GM12878 (cell line): ENCODE measurements around the gene MORC3. TPM values are rescaled to one million over a fixed set of nuclear protein-coding genes. Genes with fewer than 3 reads are reported as not detected.

Experiments used
- BCL11A ChIP-seq: IDR thresholded peaks from 2 replicates; pipeline ENCODE4 v1.6.1; 2011; ENCODE audit warnings: low read depth, low read length
- CHD2 ChIP-seq: IDR thresholded peaks from 2 replicates; pipeline ENCODE4 v1.6.1; 2011; ENCODE audit warnings: low read depth, low read length, improper control_type of control experiment, borderline replicate concordance
- DPF2 ChIP-seq: fragments of 450-650 bp; IDR thresholded peaks from 2 replicates; pipeline ENCODE4 v1.6.1; 2017; ENCODE audit warnings: mild to moderate bottlenecking
- EED ChIP-seq: sonication (generic); IDR thresholded peaks from 2 replicates; pipeline ENCODE4 v1.6.1; 2016; ENCODE audit warnings: antibody characterized with exemption, low read depth
- EP300 ChIP-seq, 2 experiments: fragments of 150-350 bp in 1 of 2; IDR thresholded peaks; 2 replicates each; pipeline ENCODE4 v1.6.1; 2011 to 2012; ENCODE audit warnings: low read depth in 2 of 2, low read length in 2 of 2, borderline replicate concordance in 1 of 2, improper control_type of control experiment in 1 of 2, inconsistent platforms in 1 of 2; ENCODE audit not compliant: control insufficient read depth in 1 of 2
- HDAC2 ChIP-seq: fragments of 200-600 bp; sonication (generic); IDR thresholded peaks from 2 replicates; pipeline ENCODE4 v1.6.1; 2017
- HDGF ChIP-seq: fragments of 450-650 bp; IDR thresholded peaks from 2 replicates; pipeline ENCODE4 v1.6.1; 2016; ENCODE audit warnings: antibody characterized with exemption
- MEF2A ChIP-seq: IDR thresholded peaks from 2 replicates; pipeline ENCODE4 v1.6.1; 2011; ENCODE audit warnings: low read depth, mild to moderate bottlenecking, low read length, moderate library complexity; ENCODE audit not compliant: insufficient read depth
- MTA3 ChIP-seq: IDR thresholded peaks from 2 replicates; pipeline ENCODE4 v1.6.1; 2012; ENCODE audit warnings: low read length, inconsistent platforms, borderline replicate concordance
- RAD51 ChIP-seq: fragments of 450-650 bp; IDR thresholded peaks from 2 replicates; pipeline ENCODE4 v1.6.1; 2016; ENCODE audit warnings: moderate library complexity, mild to moderate bottlenecking, inconsistent platforms
- SMARCA5 ChIP-seq: fragments of 450-650 bp; IDR thresholded peaks from 2 replicates; pipeline ENCODE4 v1.6.1; 2017; ENCODE audit warnings: mild to moderate bottlenecking
- SMC3 ChIP-seq: IDR thresholded peaks from 2 replicates; pipeline ENCODE4 v1.6.1; 2011; ENCODE audit warnings: low read length, improper control_type of control experiment, borderline replicate concordance
- SPI1 ChIP-seq: IDR thresholded peaks from 2 replicates; pipeline ENCODE4 v1.6.1; 2011; ENCODE audit warnings: low read depth, mild to moderate bottlenecking, low read length, moderate library complexity, borderline replicate concordance; ENCODE audit not compliant: insufficient read depth
- STAT3 ChIP-seq: IDR thresholded peaks from 2 replicates; pipeline ENCODE4 v1.6.1; 2011; ENCODE audit warnings: low read depth, low read length, improper control_type of control experiment
- TBL1XR1 ChIP-seq: IDR thresholded peaks from 2 replicates; pipeline ENCODE4 v1.6.1; 2012; ENCODE audit warnings: low read depth, low read length, improper control_type of control experiment
- ZNF207 ChIP-seq: fragments of 450-650 bp; IDR thresholded peaks from 2 replicates; pipeline ENCODE4 v1.6.1; 2014; ENCODE audit warnings: antibody characterized with exemption, mild to moderate bottlenecking, borderline replicate concordance
- ZNF217 ChIP-seq: fragments of 450-650 bp; IDR thresholded peaks from 2 replicates; pipeline ENCODE4 v1.6.1; 2017; ENCODE audit warnings: antibody characterized with exemption, mild to moderate bottlenecking
- ZNF274 ChIP-seq: IDR thresholded peaks from one replicate; pipeline ENCODE4 v1.8.0; 2011; ENCODE audit not compliant: insufficient read length, insufficient read depth
- ZNF384 ChIP-seq: IDR thresholded peaks from 2 replicates; pipeline ENCODE4 v1.6.1; 2012; ENCODE audit warnings: low read depth, mild to moderate bottlenecking, low read length, improper control_type of control experiment, borderline replicate concordance
- polyA plus RNA-seq, 11 experiments: library from polyadenylated mRNA; depleted of rRNA in 4 of 11; unstranded in 6 of 11; stranded (reverse) in 5 of 11; fragments of >200 nt; fragmentation: Nextera tagmentation in 4 of 11; fragmentation: Illumina TruSeq in 1 of 11; extraction: Ambion mirVana in 4 of 11; extraction: Trizol in 1 of 11; gene quantifications; 1 replicate in 1 of 11; 2 replicates in 10 of 11; pipeline versions ENCODE4 v1.2.1 to v1.2.3, GENCODE V29; 2011 to 2016; ENCODE audit warnings: inconsistent platforms in 2 of 11, missing spikeins in 2 of 11, low read depth in 1 of 11
- total RNA-seq, 4 experiments: library from RNA; depleted of rRNA in 3 of 4; stranded (reverse); fragments of >200 nt in 3 of 4; fragmentation: Illumina TruSeq in 1 of 4; extraction: Trizol in 1 of 4; gene quantifications; 2 replicates each; pipeline versions ENCODE4 v1.2.1 to v1.2.3, GENCODE V29; 2013 to 2021
- TF ChIP-seq, protein P1 (sequence below): fragments of 450-650 bp; IDR thresholded peaks from 2 replicates; pipeline ENCODE4 v1.6.1; 2017; ENCODE audit warnings: mild to moderate bottlenecking
- TF ChIP-seq, protein P2 (sequence below): fragments of 450-650 bp; IDR thresholded peaks from 2 replicates; pipeline ENCODE4 v1.6.1; 2016; ENCODE audit warnings: mild to moderate bottlenecking
- TF ChIP-seq, protein P3 (sequence below): IDR thresholded peaks from 2 replicates; pipeline ENCODE4 v1.6.1; 2012; ENCODE audit warnings: low read depth, low read length, improper control_type of control experiment
- TF ChIP-seq, protein P4 (sequence below): IDR thresholded peaks from 2 replicates; pipeline ENCODE4 v1.6.1; 2011; ENCODE audit warnings: low read depth, low read length, improper control_type of control experiment, borderline replicate concordance
- TF ChIP-seq, protein P5 (sequence below): fragments of 450-650 bp; IDR thresholded peaks from 2 replicates; pipeline ENCODE4 v1.6.1; 2017; ENCODE audit warnings: antibody characterized with exemption, mild to moderate bottlenecking, moderate library complexity

Gene MORC3
- total and polyA plus RNA-seq, 10 of the 15 experiments (the other 5 are each of a cell fraction or from before 2014, with no cell fraction given): 5.5 to 29.9 (median 16.3) TPM

DNA sequence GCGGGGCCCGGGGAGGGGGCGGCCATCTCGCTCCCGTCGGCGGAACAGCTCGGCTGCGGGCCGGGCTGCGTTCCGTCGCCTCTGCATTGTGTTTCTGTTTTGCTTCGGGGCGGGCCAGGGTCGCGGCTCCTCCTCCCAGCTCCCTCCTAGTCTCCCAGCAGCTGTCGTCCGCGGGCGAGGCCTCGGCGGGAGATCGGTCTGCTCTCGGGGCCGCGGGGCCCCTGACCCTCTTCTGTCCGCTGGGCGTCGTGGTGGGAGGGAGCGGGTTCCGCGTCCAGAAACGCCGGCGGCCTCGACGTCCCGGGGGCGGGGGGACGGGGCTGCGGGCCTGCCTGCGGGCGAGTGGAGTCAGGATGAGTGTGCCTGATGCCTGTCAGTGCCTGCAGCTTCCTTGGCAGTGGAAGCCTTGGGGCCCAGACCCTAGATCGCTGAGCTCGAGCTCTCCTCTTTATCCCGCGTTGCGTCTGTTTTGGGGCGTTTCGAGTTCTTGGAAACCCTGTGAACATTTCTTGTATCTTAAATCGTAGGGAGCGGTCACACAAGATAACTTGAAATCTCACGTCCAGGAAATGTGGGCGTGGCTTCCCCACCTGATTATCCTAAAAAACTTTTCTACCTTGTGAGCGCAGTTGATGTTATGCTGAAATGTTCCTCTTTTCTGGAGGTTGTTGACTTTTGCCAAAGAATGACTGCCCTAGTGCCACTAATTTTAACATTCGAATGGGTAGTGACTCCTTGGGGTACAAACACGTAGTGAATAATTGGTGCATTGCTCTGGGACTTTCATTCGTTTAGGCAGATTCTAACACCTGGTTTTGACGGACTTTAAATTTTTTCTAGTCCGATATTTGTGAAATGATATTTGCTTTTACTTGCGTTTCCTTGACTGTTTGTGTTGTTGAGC, 676 bp downstream of the MORC3 start (continued):
- TF ChIP-seq, protein P1, sequence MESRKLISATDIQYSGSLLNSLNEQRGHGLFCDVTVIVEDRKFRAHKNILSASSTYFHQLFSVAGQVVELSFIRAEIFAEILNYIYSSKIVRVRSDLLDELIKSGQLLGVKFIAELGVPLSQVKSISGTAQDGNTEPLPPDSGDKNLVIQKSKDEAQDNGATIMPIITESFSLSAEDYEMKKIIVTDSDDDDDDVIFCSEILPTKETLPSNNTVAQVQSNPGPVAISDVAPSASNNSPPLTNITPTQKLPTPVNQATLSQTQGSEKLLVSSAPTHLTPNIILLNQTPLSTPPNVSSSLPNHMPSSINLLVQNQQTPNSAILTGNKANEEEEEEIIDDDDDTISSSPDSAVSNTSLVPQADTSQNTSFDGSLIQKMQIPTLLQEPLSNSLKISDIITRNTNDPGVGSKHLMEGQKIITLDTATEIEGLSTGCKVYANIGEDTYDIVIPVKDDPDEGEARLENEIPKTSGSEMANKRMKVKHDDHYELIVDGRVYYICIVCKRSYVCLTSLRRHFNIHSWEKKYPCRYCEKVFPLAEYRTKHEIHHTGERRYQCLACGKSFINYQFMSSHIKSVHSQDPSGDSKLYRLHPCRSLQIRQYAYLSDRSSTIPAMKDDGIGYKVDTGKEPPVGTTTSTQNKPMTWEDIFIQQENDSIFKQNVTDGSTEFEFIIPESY: no peak
- no peak for TF ChIP-seq HDAC2
- TF ChIP-seq, protein P2, sequence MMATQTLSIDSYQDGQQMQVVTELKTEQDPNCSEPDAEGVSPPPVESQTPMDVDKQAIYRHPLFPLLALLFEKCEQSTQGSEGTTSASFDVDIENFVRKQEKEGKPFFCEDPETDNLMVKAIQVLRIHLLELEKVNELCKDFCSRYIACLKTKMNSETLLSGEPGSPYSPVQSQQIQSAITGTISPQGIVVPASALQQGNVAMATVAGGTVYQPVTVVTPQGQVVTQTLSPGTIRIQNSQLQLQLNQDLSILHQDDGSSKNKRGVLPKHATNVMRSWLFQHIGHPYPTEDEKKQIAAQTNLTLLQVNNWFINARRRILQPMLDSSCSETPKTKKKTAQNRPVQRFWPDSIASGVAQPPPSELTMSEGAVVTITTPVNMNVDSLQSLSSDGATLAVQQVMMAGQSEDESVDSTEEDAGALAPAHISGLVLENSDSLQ: 0 out of 2 replicates have a peak, but pooled peaks have one; percentile 16
- peak; percentile 30; the same call in 1 of the 2 replicates for TF ChIP-seq DPF2
- TF ChIP-seq CHD2: no peak
- TF ChIP-seq EED: peak; percentile 7; the same call in 1 of the 2 replicates
- TF ChIP-seq SPI1: no peak
- no peak for TF ChIP-seq MEF2A
- TF ChIP-seq SMARCA5: peak; percentile 67; the same call in 1 of the 2 replicates
- no peak for TF ChIP-seq ZNF384
- TF ChIP-seq EP300 (IDR thresholded peaks at IDR 0.05; ENCODE audit: borderline replicate concordance in 1 of 2, control insufficient read depth in 1 of 2, low read depth in 2 of 2, low read length in 2 of 2): 0 out of 4 replicates have a peak, but pooled peaks of 1 of the 2 experiments have one; percentile 8
- TF ChIP-seq BCL11A: no peak
- no peak for TF ChIP-seq STAT3
- TF ChIP-seq TBL1XR1: no peak
- TF ChIP-seq, protein P3, sequence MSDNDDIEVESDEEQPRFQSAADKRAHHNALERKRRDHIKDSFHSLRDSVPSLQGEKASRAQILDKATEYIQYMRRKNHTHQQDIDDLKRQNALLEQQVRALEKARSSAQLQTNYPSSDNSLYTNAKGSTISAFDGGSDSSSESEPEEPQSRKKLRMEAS: no peak; the same call in 1 of the 2 replicates
- TF ChIP-seq, protein P4, sequence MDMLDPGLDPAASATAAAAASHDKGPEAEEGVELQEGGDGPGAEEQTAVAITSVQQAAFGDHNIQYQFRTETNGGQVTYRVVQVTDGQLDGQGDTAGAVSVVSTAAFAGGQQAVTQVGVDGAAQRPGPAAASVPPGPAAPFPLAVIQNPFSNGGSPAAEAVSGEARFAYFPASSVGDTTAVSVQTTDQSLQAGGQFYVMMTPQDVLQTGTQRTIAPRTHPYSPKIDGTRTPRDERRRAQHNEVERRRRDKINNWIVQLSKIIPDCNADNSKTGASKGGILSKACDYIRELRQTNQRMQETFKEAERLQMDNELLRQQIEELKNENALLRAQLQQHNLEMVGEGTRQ: no peak
- TF ChIP-seq SMC3: no peak
- TF ChIP-seq, protein P5, sequence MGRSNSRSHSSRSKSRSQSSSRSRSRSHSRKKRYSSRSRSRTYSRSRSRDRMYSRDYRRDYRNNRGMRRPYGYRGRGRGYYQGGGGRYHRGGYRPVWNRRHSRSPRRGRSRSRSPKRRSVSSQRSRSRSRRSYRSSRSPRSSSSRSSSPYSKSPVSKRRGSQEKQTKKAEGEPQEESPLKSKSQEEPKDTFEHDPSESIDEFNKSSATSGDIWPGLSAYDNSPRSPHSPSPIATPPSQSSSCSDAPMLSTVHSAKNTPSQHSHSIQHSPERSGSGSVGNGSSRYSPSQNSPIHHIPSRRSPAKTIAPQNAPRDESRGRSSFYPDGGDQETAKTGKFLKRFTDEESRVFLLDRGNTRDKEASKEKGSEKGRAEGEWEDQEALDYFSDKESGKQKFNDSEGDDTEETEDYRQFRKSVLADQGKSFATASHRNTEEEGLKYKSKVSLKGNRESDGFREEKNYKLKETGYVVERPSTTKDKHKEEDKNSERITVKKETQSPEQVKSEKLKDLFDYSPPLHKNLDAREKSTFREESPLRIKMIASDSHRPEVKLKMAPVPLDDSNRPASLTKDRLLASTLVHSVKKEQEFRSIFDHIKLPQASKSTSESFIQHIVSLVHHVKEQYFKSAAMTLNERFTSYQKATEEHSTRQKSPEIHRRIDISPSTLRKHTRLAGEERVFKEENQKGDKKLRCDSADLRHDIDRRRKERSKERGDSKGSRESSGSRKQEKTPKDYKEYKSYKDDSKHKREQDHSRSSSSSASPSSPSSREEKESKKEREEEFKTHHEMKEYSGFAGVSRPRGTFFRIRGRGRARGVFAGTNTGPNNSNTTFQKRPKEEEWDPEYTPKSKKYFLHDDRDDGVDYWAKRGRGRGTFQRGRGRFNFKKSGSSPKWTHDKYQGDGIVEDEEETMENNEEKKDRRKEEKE: no peak
- TF ChIP-seq ZNF217: no peak
- no peak; the same call in 1 of the 2 replicates for TF ChIP-seq RAD51
- no peak; the same call in 1 of the 2 replicates for TF ChIP-seq ZNF207
- TF ChIP-seq ZNF274: no peak
- TF ChIP-seq HDGF: no peak
- TF ChIP-seq MTA3: no peak
